NCI-H345 (cell line): Measurements from ENCODE around the gene POLD1.
"Not testable (repeated sequence)": the region's sequence is repeated elsewhere in the genome, so short reads cannot be mapped to it uniquely, and the experiment has no call there.

Experiments
- DNase-seq: peaks from one replicate; lab custom pipeline; 2025; lab: John Stamatoyannopoulos, UW

The POLD1 gene

DNA sequence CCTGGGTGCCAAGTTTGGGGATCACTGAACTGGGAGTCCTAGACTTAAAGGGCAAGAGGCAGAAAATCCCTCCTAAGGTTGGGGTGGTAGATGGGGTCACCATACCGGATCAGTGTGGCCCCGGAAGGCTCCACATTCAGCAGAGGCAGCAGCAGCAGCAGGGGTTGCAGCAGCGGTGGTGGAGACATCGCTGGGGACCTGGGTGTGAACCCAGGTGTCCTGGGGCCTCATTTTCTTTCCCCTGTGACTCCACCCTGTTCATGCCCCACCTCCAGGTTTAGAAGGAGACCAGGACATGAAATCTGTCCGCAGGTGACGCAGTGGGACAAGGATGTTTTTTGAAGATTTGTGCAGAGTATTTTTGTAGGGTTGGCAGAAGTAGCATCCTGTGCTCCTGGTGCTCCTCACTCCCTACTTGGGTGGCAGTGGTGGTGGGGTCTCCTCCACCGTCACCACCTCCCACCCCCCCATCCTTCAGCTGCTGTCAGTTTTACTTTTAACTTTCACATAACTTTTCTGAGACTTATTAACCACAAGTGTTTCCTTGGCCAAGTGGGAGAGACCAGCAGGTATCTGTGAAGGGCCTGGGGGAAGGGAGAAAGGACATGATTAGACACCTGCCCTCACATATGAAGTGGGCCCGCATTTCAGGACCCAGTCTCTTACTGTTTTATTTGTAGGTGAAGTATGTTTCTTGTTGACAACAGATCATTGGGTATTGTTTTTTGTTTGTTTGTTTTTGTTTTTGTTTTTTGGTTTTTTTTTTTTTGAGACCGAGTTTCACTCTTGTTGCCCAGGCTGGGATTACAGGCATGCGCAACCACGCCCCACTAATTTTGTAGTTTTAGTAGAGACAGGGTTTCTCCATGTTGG is 18.5 kb upstream of the POLD1 start, which contains the start of gene NAPSA:
Gene NAPSA, minus strand, starts transcription at position 206 of the 873 bp plus-strand sequence. Its CDS starts 18 bp downstream, at position 188.
- no peak for DNase-seq

DNA sequence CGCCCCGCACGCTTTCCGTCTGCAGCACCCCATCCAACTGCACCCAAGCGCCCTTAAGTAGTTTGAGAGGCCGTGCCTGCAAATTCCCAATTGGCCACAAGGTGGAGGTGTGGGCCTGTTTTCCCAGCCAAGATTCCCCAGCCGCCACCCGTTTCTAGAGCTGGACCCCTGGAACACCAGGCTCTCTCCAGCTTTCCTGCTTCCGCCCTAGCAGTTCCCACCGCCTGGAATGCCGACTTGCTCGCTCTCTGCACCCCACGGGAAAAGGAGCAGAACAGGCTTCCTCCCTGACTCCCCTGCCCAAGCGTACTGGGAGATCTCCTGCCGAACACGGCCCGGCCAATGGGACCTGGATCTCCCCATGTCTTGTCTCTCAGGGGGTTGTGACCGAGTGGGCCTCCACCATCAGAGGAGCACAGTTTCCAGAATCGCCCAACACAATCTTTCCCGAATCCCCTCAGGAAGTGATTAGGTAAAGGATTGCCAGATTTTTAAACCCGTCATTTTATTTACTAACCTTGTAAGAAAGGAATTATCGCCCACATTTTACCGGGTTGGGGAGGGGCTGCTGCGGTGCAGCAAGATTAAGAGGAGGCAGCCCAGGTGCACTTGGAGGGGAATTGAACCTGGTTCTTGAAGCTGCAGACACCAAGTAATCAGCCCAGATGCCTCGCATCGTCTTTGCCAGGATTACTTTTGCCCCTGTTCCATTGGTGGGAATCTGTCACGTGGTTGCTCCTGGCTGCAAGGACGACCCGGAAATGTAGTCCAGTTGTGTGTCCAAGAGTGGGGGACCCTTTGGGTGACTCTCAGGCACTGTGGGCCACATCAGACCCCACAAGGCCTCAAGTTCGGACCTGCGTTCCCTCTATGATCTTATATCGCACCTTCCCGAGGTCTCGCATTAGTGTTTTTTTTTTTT is 15.2 kb upstream of the POLD1 start:
- peak; percentile 43 for DNase-seq

DNA sequence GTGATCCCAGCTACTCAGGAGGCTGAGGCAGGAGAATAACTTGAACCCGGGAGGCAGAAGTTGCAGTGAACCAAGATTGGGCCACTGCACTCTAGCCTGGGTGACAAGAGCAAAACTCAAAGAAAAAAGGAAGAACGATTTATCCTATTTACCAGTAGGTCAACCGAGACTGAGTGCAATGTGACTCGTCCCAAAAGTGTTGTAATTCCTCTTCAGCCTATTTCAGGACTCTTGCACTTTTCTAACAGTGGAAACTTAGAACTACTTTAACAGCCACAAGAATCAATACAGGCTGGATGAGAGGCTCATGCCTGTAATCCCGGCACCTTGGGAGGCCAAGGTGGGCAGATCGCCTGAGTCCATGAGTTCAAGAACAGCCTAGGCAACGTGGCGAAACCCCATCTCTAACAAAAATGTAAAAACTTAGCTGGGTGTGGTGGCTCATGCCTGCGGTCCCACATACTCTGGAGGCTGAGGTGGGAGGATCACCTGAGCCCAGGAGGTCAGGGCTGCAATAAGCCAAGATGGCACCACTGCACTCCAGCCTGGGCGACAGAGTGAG is 12.2 kb upstream of the POLD1 start:
- no peak for DNase-seq

DNA sequence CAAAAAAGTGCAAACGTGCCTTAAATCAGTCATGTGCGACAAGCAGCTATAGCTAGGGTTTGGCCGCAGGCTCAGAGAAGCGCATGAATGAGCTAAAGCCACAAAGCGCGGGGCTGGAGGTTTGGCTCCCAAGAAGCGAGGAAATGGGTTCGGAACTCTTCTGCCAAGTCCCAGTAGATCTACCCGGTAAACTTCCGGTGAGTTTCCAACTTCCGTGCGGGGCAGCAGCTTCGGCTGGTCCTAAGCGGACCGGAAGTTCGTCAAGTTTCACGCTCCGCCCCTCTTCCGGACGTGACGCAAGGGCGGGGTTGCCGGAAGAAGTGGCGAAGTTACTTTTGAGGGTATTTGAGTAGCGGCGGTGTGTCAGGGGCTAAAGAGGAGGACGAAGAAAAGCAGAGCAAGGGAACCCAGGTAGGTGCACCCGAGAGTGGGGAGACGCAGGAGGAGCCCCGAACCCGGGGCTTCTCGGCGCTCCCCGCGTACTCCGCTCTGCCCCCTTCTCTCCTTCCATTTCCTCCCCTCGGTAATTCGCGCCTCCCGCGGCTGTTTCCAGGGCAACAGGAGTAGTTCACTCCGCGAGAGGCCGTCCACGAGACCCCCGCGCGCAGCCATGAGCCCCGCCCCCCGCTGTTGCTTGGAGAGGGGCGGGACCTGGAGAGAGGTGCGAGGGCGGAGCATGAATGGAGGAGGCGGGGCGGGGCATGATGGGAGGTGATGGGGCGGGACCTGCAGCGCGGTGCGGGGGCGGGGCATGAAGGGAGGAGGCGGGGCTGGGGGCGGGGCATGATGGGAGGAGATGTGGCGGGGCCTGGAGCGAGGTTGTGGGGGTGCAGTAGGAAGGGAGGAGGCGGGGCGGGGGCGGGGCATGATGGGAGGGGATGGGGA is 7.7 kb upstream of the POLD1 start, which contains the start of gene NR1H2:
Gene NR1H2, plus strand, starts transcription at position 292 of the 885 bp plus-strand sequence. CDS start 1,149 bp downstream, outside the sequence.
- peak; percentile 97 for DNase-seq

DNA sequence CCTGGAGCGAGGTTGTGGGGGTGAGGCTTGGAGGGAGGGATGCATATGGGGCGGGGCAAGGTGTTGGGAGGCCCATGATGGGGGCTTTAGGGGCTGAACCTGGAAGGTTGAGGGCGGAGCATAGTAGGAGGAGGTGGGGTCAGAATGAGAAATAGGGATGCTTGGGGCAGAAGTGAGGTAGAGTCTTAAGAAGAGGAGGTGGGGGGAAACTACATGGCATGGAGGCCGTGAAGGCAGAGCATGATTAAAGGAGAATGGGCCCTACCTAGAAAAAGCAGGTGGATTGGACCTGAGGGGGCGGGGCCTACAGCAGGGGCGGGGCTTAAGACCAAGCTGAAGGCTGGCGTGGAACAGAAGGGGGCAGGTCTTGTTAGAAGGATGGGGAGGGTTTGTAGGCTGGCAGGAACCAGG is 7.1 kb upstream of the POLD1 start:
- DNase-seq: peak; percentile 64

DNA sequence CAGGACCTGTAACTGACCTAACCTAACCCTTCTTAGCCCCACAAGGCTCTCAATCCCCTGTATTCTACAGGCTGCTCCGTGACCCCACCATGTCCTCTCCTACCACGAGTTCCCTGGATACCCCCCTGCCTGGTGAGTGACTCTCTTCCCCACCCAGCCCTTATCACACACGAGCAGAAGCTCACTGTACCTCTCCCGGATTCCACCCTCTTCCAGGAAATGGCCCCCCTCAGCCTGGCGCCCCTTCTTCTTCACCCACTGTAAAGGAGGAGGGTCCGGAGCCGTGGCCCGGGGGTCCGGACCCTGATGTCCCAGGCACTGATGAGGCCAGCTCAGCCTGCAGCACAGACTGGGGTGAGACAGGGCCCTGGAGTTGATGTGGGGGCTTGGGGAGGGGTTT is 6.6 kb upstream of the POLD1 start:
- DNase-seq: no peak

DNA sequence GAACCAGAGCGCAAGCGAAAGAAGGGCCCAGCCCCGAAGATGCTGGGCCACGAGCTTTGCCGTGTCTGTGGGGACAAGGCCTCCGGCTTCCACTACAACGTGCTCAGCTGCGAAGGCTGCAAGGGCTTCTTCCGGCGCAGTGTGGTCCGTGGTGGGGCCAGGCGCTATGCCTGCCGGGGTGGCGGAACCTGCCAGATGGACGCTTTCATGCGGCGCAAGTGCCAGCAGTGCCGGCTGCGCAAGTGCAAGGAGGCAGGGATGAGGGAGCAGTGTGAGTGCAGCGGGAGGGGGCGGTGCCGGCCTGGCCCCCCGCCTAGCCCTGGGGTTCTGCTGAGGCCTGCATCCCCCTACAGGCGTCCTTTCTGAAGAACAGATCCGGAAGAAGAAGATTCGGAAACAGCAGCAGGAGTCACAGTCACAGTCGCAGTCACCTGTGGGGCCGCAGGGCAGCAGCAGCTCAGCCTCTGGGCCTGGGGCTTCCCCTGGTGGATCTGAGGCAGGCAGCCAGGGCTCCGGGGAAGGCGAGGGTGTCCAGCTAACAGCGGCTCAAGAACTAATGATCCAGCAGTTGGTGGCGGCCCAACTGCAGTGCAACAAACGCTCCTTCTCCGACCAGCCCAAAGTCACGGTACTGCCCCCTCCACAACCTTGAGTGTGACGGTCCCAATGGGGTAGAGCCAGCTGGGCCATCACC is 5.8 kb upstream of the POLD1 start:
- no peak for DNase-seq

DNA sequence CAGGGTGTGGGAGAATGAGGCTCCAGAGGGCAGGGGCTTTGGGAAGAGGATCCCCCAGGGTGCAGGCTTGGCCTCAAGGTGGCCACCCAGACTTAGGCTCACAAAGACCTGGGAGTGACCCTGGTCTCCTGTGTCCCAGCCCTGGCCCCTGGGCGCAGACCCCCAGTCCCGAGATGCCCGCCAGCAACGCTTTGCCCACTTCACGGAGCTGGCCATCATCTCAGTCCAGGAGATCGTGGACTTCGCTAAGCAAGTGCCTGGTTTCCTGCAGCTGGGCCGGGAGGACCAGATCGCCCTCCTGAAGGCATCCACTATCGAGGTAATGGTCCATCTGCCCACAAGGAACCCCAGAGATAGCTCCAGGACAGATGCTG is 5.3 kb upstream of the POLD1 start:
- DNase-seq: no peak

DNA sequence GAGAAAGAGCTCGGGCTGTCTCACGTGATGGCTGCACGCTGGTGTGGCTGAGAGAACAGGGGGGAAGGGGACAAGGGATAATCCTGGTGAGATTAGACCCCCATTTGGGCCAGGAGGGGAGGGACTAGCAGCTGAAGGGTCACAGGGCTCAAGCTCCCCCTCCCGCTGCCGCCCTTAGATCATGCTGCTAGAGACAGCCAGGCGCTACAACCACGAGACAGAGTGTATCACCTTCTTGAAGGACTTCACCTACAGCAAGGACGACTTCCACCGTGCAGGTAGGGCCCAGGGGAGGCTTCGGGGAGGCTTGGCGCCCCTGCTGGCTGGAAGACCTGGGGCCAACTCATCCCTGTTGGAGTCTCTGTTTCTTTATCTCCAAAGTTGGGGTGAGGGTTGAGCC is 4.5 kb upstream of the POLD1 start:
- no peak for DNase-seq

DNA sequence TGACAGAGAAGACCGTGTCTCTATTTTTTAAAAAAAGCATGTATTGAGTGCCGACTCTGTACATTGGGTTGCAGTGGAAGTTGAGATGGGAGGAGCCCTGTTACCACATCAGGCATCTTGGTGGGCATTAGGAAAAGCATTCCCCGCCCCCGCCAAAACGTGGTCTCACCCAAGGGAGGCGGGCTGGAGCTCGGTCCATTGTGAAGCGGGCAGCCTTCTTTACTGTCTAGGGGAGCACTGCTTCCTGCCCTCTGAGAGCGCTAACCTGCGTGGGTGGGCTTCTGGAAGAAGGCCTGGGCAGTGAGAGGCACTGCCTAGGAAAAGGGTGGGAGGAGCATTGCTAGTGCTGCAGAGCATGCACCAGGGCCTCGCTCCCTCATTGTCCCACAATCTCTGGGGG is 4.0 kb upstream of the POLD1 start:
- DNase-seq: no peak

DNA sequence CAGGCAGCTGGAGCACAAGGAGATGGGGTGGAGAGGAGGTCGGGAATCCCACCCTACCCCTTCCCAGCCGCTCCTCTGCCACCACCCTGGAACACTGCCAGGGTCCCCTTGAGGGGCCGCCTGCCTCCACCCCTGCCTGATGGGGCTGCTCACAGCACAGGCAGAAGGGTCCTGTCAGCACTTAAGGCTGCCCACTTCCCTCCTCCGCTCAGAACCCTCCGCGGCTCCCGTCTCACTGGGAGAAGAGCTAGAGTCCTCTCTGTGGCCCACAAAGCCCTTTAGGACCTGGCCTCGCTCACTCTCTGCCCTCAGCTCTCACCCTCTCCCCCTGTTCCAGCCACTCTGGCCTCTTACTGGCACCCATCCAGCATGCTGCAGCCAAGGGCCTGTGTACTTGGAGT is 3.4 kb upstream of the POLD1 start:
- no peak for DNase-seq

DNA sequence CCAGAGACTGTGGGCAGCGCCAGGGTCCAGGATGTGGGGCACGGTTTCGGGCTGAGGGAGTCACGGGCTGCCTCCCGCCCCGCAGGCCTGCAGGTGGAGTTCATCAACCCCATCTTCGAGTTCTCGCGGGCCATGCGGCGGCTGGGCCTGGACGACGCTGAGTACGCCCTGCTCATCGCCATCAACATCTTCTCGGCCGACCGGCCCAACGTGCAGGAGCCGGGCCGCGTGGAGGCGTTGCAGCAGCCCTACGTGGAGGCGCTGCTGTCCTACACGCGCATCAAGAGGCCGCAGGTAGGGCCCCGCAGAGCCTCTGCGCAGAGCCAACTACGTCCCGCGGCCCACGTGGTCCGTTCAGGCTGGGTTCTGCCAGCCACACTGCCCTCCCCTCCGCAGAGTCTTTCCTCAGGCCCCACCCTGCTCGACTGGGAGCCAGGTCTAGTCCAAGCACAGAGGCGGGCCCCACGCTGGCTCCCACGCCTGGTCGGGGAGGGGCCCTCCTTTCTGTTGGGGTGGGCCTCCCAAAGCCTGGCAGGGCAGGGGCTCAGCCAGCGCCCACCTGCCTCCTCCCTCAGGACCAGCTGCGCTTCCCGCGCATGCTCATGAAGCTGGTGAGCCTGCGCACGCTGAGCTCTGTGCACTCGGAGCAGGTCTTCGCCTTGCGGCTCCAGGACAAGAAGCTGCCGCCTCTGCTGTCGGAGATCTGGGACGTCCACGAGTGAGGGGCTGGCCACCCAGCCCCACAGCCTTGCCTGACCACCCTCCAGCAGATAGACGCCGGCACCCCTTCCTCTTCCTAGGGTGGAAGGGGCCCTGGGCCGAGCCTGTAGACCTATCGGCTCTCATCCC is 2.0 kb upstream of the POLD1 start:
- DNase-seq: no peak

DNA sequence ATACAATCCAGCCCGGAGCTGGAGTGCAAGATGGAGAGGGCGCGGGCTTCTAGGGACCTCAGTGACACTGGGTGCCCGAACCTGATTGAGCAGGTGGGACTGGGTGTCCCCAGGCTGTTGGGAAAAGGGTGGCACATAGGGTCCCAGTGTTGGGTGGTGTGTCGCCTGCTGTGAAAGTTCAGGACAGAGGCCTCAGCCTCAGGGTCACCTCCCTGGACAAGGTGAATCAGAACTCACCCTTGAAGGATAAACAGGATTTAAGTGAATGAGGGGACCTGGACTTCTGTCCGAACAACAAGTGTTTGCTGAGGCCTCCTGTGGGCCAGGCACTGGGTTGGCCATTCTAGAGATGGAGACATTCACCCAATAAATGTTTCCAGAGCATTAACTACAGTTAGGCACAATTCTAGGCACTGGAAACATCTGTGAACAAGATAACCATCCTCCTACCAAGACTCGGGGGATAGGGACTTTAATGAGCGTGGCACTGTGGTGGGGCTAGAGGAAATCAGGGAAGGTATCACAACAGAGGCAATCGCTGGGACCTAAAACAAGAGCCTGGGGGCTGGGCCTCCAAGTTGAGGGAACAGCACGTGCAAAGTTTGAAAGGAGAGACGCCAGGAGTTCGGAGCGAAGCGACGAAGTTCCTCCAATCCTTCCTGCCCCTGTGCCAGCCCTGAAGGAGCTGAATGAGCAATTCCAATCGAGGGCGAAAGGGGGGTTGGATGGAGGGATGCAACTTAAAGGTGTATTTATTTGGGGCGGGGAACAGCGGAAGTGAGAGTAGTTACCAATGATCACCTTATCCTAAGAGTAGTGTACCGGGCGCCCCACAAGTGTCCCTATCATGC is 921 bp upstream of the POLD1 start:
- no peak for DNase-seq

DNA sequence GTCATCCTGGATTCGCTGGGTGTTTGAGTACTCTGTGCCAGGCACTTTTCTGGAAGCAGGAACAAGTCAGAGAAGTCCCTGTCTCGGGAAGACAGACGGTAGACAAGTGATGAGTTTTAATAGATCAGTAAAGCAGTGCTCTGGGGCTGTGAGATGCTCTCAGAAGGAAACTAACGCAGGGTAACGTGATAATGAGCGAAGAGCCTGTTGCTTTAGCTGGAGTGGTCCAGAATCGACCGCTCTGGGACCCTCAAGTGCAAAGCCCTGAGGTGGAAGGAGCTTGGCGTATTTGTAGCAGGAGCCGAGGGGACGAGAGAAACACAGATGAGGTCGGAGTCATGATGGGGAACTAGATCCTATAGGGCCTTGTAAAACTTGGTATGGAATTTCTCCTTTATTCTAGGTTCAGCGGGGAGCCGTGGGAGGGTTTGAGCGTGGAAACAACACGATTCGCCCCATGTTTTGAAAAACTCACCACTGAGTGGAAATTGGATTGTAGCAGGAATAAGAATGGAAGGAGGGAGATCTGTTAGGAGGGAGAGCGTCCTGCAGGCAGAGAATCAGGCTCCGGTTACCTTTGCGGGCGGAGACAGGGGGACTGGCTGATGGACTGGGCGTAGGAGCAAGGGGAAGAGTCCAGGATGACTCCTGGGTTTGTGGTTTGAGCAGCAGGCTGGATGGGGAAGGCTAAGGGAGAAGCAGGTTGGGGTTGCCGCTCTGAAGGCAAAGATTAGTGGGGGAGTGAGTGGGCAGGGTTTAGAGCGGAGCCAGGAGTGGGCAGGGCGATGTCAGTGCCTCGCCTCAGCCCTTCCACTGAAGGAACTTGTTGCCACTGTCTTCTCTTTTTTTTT is 763 bp downstream of the POLD1 start:
- DNase-seq: no peak

DNA sequence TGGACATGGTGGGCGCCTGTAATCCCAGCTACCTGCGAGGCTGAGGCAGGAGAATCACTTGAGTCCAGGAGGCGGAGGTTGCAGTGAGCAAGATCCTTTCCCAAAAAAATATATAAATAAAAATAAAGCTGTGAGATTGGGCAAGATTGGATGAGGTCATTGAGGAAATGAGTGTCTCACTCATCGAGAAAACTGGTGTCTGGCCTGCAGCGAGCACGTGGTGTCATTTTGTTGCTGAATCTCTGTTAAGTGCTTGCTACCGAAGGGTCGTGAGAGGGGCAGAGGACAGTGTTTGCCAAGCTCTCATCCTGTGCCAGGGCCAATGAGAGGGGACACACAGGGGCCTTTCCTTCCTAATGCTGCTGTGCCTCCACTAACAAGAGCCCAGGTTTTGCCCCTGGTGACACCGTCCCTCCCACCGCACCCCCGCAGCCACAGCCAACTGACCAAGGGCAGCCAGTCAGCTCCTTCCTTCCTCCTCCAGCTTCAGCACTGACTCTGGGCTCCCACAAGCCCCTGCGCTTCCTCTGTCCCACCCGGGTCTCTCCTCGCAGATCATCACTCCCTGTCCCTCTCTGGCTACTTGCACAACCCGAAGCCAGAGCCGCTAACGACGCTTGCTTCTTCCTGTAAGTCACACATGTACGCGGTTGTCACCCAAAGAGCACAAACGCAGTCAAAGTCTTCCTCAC is 3.2 kb downstream of the POLD1 start:
- no peak for DNase-seq

DNA sequence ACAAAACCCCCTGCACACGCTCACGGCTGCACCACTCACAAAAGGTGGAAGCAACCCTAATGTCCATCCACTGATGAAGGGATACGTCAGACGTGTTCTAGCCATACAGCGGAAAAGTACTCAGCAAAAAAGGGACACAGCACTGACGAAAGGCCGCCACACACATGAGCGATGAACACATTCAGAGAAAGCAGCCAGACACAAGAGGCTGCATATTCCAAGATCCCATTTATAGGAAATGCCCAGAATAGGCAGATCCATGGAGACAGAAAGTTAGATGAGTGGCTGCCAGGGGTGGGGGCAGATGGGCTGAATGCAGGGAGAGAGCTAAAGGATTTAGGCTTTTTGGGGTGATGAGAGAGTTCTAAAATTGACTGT is 3.7 kb downstream of the POLD1 start:
- DNase-seq: no peak

DNA sequence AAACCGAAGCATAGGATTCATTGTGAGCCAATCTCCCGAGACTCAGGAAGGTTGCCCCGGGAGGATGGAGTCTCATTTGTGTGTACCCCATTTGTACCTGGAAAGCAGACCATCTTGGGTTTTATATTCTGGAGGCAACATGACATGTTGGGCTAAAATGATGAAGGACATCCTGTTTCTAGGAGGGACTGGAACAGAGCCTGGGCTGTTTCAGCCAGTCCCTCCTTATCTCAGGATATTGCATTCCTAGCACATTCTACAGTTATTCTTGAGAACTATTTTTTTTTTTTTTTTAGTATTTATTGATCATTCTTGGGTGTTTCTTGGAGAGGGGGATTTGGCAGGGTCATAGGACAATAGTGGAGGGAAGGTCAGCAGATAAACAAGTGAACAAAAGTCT is 6.1 kb downstream of the POLD1 start:
- not testable (repeated sequence) for DNase-seq
